Raji (cell line): ENCODE measurements around the gene PNKP.
A peak's percentile ranks its signal among the peaks of the same experiment; 100 is the strongest.

ENCODE experiments used
- POLR2A ChIP-seq: IDR thresholded peaks from 2 replicates; pipeline ENCODE4 v1.6.1; 2011; ENCODE audit warnings: low read depth, low read length, control low read depth; ENCODE audit not compliant: insufficient read depth

Gene PNKP

GRCh38 chr19:49859682-49860335, 7.6 kb downstream of the PNKP start:
- TF ChIP-seq POLR2A, result no peak

- TF ChIP-seq POLR2A, result peak; percentile 7; the same call in 1 of the 2 replicates
Observed at GRCh38 chr19:49858088-49858985, 9.0 kb downstream of the PNKP start.

GRCh38 chr19:49857838-49858087, 9.6 kb downstream of the PNKP start:
- TF ChIP-seq POLR2A, result no peak

- TF ChIP-seq POLR2A, result no peak
Observed at GRCh38 chr19:49857061-49857837, 10.1 kb downstream of the PNKP start.

- 0 out of 2 replicates have a peak, but pooled peaks have one; percentile 20 for TF ChIP-seq POLR2A
Observed at GRCh38 chr19:49856574-49857021, 10.8 kb downstream of the PNKP start.

- TF ChIP-seq POLR2A, result no peak
Observed at GRCh38 chr19:49855676-49856573, 11.5 kb downstream of the PNKP start.

GRCh38 chr19:49855277-49855675, 12.1 kb downstream of the PNKP start:
- TF ChIP-seq POLR2A, result 0 out of 2 replicates have a peak, but pooled peaks have one; percentile 25

GRCh38 chr19:49854378-49855263, 12.8 kb downstream of the PNKP start:
- no peak for TF ChIP-seq POLR2A

- TF ChIP-seq POLR2A, result no peak
Observed at GRCh38 chr19:49853852-49854377, 13.5 kb downstream of the PNKP start.

GRCh38 chr19:49852631-49853126, 14.7 kb downstream of the PNKP start:
- TF ChIP-seq POLR2A, result no peak

GRCh38 chr19:49851456-49852259, 15.7 kb downstream of the PNKP start:
- TF ChIP-seq POLR2A, result 0 out of 2 replicates have a peak, but pooled peaks have one; percentile 16
